Stimulated activated CD4-positive, alpha-beta T cell treated with anti-CD3 and anti-CD28 coated beads, Interleukin-1b, Interleukin-23, amount 100 ng/mL, for 4 hours (primary cell): ENCODE measurements around the gene IQSEC1.

Experiments used
- DNase-seq, 2 donors: peaks; one replicate each; pipeline ENCODE4 v3.0.0-alpha.2; 2020; ENCODE audit warnings: low read depth in 2 of 2

The IQSEC1 gene

GRCh38 chr3:12967606-12968351 lies 105.5 kb downstream of the IQSEC1 start:
- DNase-seq, result peak; percentile 84 to 92

GRCh38 chr3:12966847-12967605 lies 106.2 kb downstream of the IQSEC1 start:
- no peak for DNase-seq

GRCh38 chr3:12965999-12966846 lies 107.0 kb downstream of the IQSEC1 start:
- DNase-seq, result no peak

- no peak for DNase-seq
These were observed 108.3 kb downstream of the IQSEC1 start for GRCh38 chr3:12964711-12965612.

GRCh38 chr3:12963922-12964701 lies 109.1 kb downstream of the IQSEC1 start:
- no peak for DNase-seq

- no peak for DNase-seq
These were observed 109.9 kb downstream of the IQSEC1 start for GRCh38 chr3:12963231-12963896.

- no peak for DNase-seq
These were observed 110.9 kb downstream of the IQSEC1 start for GRCh38 chr3:12962292-12962691.

- no peak for DNase-seq
These were observed 111.6 kb downstream of the IQSEC1 start for GRCh38 chr3:12961697-12962036.

- no peak for DNase-seq
These were observed 112.1 kb downstream of the IQSEC1 start for GRCh38 chr3:12961007-12961696.

GRCh38 chr3:12960497-12960896 lies 112.7 kb downstream of the IQSEC1 start:
- DNase-seq, result no peak

- DNase-seq, result no peak
These were observed 113.3 kb downstream of the IQSEC1 start for GRCh38 chr3:12959838-12960378.

- no peak for DNase-seq
These were observed 113.8 kb downstream of the IQSEC1 start for GRCh38 chr3:12959410-12959809.

- no peak for DNase-seq
These were observed 115.1 kb downstream of the IQSEC1 start for GRCh38 chr3:12957824-12958792.

GRCh38 chr3:12957339-12957738 lies 115.9 kb downstream of the IQSEC1 start:
- DNase-seq, result no peak

- no peak for DNase-seq
These were observed 116.9 kb downstream of the IQSEC1 start for GRCh38 chr3:12956316-12956660.

- no peak for DNase-seq
These were observed 117.4 kb downstream of the IQSEC1 start for GRCh38 chr3:12955651-12956315.

- no peak for DNase-seq
These were observed 118.2 kb downstream of the IQSEC1 start for GRCh38 chr3:12954891-12955650.
